Lung (tissue), 12 donors: ENCODE measurements around the gene TCF25. TPM values are rescaled to one million over a fixed set of nuclear protein-coding genes. Genes with fewer than 3 reads are reported as not detected.
"Not testable (repeated sequence)": the region's sequence is repeated elsewhere in the genome, so short reads cannot be mapped to it uniquely, and the experiment has no call there.

Experiments
- ATAC-seq: fragments of 200-7000 bp; cut with Tn5 transposase; one replicate; pipeline ENCODE4 v1.9.1; 2020; ENCODE audit warnings: moderate number of reproducible peaks; ENCODE audit not compliant: insufficient read depth, low FRiP score
- DNase-seq, 3 donors: peaks; one replicate each; pipeline ENCODE4 v3.0.0-alpha.2; 2013 to 2017
- H3K27ac ChIP-seq, 2 donors: one replicate each; pipeline ENCODE4 v1.5.1; 2013; ENCODE audit warnings: mild to moderate bottlenecking in 2 of 2, moderate library complexity in 2 of 2, control low read depth in 1 of 2, inconsistent platforms in 1 of 2, low read depth in 1 of 2, low read length in 1 of 2
- H3K27me3 ChIP-seq, 3 donors: one replicate each; pipeline ENCODE4 v1.5.1; 2013; ENCODE audit warnings: low read length in 2 of 3; ENCODE audit not compliant: control insufficient read depth in 3 of 3, insufficient read depth in 3 of 3
- H3K36me3 ChIP-seq, 4 donors: one replicate each; pipeline ENCODE4 v1.5.1; 2013; ENCODE audit warnings: low read length in 4 of 4, mild to moderate bottlenecking in 1 of 4, moderate library complexity in 1 of 4; ENCODE audit not compliant: control insufficient read depth in 4 of 4, insufficient read depth in 4 of 4
- H3K4me1 ChIP-seq, 5 donors: one replicate each; pipeline ENCODE4 v1.5.1; 2013; ENCODE audit warnings: low read length in 5 of 5, mild to moderate bottlenecking in 2 of 5, moderate library complexity in 1 of 5; ENCODE audit not compliant: control insufficient read depth in 5 of 5, insufficient read depth in 5 of 5
- H3K4me3 ChIP-seq: one replicate; pipeline ENCODE4 v1.5.1; 2013; ENCODE audit warnings: mild to moderate bottlenecking, control low read depth, moderate library complexity
- H3K9ac ChIP-seq, 2 donors: one replicate each; pipeline ENCODE4 v1.5.1; 2013; ENCODE audit warnings: low read length in 2 of 2, control low read depth in 1 of 2; ENCODE audit not compliant: insufficient read depth in 1 of 2
- H3K9me3 ChIP-seq, 4 donors: one replicate each; pipeline ENCODE4 v1.5.1; 2013; ENCODE audit warnings: low read length in 3 of 4, mild to moderate bottlenecking in 1 of 4, moderate library complexity in 1 of 4; ENCODE audit not compliant: control insufficient read depth in 4 of 4, insufficient read depth in 3 of 4
- WGBS, 2 donors: extraction: QIAGEN DNeasy Blood & Tissue Kit; methylation state at CpG; one replicate each; pipeline ENCODE4 v1.1.7; 2013; 5-methylcytosine and 5-hydroxymethylcytosine counted together
- polyA plus RNA-seq, 2 donors: library from polyadenylated mRNA; stranded (reverse); fragments of 200-250 nt; gene quantifications; one replicate each; pipeline ENCODE4 v1.2.1, GENCODE V29; 2013
- total RNA-seq, 2 donors: library from RNA; depleted of rRNA in 1 of 2; stranded (reverse); fragments of >200 nt in 1 of 2; gene quantifications; one replicate each; pipeline ENCODE4 v1.2.1, GENCODE V29; 2014 to 2021
- TF ChIP-seq, protein P1 (sequence below): IDR thresholded peaks from 2 replicates; pipeline ENCODE4 v1.5.1; 2012; ENCODE audit warnings: mild to moderate bottlenecking; ENCODE audit errors: control extremely low read depth, extremely low read depth
- donor health status: control.
- donor health status: control.
- donor health status: Bipolar disorder and iron deficiency.
- donor health status: healthy.
- donor health status: DM: yes; HTN: yes; CAD: no.

Gene TCF25
- total and polyA plus RNA-seq, 4 donors, result 106 to 212 (median 129) TPM

DNA sequence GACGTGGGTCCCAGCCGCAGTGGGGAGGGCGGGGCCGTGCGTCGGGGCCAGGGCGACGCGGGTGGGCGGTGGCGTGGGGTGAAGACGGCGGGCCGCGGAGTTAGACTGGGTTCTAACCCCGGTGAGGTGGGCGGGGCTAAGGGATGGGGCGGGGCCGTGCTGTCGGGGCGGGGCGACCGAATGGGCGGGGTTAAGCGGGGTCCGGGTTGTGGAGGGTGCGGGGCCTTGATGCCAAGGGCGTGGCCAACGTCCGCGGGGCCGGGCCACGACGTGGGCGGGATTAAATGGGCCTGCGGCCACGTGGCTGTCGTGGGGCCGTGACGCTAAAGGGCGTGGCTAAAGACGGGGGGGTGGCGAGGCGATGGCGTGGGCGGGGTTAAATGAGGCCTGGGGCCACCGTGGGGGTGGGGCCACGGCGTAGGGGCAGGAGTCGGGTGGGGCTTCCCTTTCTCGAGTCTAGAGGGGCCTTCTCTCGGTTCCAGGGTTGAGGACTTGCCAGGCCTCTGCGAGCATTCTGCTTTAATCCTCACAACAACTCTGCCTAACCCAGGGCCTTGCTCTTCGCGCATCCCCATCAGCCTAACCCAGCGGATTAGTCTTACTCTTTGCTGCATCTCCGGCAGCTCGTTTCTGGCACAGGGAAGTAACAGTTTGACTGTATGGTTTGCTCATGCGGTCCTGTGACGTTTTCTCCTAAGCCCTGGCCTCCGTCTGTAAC, 739 bp downstream of the TCF25 start:
- H3K27ac ChIP-seq, result peak overlapping the region; percentile 95 to 100
- H3K27me3 ChIP-seq, result no peaks in the 10 kb centered on the region
- WGBS, 2 donors, result 2 to 6% methylated on average over 19 to 61 of the region's 61 CpGs
- H3K4me3 ChIP-seq, result peak overlapping the region; percentile 16
- peaks cover 0 to 18% (median 8%) of the 10 kb centered on the region in 4 donors for H3K36me3 ChIP-seq
- ATAC-seq (peak; percentile 93), DNase-seq (peak; percentile 97 to 98 (median 97))
- H3K9me3 ChIP-seq, result no peaks in the 10 kb centered on the region
- peaks cover 0 to 13% (median 4%) of the 10 kb centered on the region in 5 donors for H3K4me1 ChIP-seq
- TF ChIP-seq, protein P1, sequence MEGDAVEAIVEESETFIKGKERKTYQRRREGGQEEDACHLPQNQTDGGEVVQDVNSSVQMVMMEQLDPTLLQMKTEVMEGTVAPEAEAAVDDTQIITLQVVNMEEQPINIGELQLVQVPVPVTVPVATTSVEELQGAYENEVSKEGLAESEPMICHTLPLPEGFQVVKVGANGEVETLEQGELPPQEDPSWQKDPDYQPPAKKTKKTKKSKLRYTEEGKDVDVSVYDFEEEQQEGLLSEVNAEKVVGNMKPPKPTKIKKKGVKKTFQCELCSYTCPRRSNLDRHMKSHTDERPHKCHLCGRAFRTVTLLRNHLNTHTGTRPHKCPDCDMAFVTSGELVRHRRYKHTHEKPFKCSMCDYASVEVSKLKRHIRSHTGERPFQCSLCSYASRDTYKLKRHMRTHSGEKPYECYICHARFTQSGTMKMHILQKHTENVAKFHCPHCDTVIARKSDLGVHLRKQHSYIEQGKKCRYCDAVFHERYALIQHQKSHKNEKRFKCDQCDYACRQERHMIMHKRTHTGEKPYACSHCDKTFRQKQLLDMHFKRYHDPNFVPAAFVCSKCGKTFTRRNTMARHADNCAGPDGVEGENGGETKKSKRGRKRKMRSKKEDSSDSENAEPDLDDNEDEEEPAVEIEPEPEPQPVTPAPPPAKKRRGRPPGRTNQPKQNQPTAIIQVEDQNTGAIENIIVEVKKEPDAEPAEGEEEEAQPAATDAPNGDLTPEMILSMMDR, result no peak
- peak overlapping the region in 1 of 2 donors; percentile 74 for H3K9ac ChIP-seq

DNA sequence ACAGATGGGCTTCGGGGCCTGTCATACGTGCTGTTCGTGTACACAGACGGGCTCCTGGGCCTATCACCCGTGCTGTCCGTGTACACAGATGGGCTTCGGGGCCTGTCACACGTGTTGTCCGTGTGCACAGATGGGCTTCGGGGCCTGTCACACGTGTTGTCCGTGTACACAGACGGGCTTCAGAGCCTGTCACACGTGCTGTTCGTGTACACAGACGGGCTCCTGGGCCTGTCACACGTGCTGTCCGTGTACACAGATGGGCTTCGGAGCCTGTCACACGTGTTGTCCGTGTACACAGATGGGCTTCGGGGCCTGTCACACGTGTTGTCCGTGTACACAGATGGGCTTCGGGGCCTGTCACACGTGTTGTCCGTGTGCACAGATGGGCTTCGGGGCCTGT, 5.7 kb downstream of the TCF25 start:
- H3K4me1 ChIP-seq, H3K27ac ChIP-seq, DNase-seq, ATAC-seq, H3K27me3 ChIP-seq, H3K9me3 ChIP-seq, H3K9ac ChIP-seq, H3K4me3 ChIP-seq: not testable (repeated sequence)
- H3K36me3 ChIP-seq, result peaks cover 4 to 45% (median 36%) of the 10 kb centered on the region in 4 donors
- 97% methylated on average over 27 to 28 of the region's 28 CpGs for WGBS, 2 donors

DNA sequence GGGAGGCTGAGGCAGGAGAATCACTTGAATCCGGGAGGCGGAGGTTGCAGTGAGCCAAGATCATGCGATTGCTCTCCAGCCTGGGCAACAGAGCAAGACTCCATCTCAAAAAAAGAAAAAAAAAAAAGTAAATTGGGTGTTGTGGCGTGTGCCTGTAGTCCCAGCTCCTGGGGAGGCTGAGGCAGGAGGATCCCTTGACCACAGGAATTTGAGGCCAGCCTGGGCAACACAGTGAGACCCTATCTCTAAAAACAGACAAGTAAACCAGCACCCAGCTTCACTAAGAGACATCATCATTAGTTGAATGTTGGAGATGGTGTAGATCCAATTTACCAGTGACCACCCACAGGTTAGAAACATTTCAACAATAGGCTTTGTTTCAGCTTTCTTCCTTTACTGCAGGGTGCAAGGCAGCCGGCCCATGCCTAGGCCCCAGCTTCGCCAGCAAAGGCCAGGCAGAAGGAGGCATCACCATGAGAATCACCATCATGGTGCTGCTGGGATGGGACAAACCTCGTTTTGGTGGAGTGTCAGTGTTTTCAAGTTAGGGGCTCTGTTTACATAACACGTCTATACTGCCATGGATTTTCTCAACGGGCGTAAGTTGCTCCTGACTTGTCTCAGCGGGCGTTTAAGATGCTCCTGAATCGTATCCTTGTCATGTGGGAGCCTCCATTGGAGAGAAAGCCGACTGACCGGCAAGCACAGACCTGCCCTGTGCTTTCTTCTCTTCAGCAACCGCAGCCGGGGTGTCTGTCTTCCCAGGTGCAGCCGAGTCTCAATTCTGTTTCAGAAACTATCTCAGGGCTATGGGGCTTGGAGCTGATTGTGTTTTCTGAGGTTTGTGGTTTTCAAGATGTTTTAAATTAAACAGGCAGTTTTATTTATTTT, 7.3 kb downstream of the TCF25 start:
- H3K4me3 ChIP-seq, result no peak overlapping the region
- H3K27me3 ChIP-seq, result no peaks in the 10 kb centered on the region
- H3K36me3 ChIP-seq, result peaks cover 4 to 52% (median 41%) of the 10 kb centered on the region in 4 donors

More for the DNA sequence above, 7.3 kb downstream of the TCF25 start:
- Histone ChIP-seq H3K27ac (no peak overlapping the region), H3K9ac (no peak overlapping the region), H3K9me3 (no peaks in the 10 kb centered on the region), H3K4me1 (peaks cover 0 to 2% (median 0%) of the 10 kb centered on the region in 5 donors)
- TF ChIP-seq, protein P1, result no peak
- ATAC-seq, result no peak
- DNase-seq, result no peak
- WGBS, 2 donors, result 88 to 91% methylated on average over 18 of the region's 18 CpGs
